ENCODE results near the gene FXYD3. TPM values are rescaled to one million over a fixed set of nuclear protein-coding genes. Genes with fewer than 3 reads are reported as not detected.

Gene FXYD3
- polyA plus RNA-seq, 1 donor (not counting 4 experiments of a cell fraction or from before 2014, with no cell fraction given), result 851 TPM

DNA sequence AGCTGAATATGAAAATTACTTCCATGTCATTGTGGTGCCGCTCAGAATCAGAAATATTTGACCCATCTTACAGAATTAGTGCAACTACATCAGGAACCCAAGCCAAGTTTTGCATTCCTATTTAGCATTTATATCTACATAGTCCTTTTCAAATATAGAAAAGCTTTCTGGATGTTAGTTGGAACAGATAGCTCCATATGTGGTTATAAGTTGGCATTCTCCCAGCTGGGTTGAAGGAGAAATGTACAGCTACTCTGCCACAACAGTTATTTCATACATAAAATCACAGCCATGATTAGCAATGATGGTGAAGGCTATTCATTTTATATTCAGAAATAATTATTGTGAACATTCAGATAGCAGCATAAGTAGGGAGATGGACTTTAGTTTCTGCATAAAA, 45.9 kb upstream of the FXYD3 start:
- Histone ChIP-seq H3K4me3 (ENCODE audit: control insufficient read depth in 2 of 3, extremely low read depth in 1 of 3, insufficient read depth in 2 of 3, low read depth in 1 of 3, low read length in 3 of 3) (no peak overlapping the region), H3K27me3 (ENCODE audit: control insufficient read depth, extremely low read depth, insufficient read depth, low read length) (no peaks in the 10 kb centered on the region), H3K79me2 (ENCODE audit: control insufficient read depth, insufficient read depth, low read length) (no peaks in the 10 kb centered on the region), H3K9me3 (ENCODE audit: control insufficient read depth, low read depth, low read length) (peaks cover 4% of the 10 kb centered on the region), H3K36me3 (ENCODE audit: control insufficient read depth in 2 of 2, extremely low read depth in 1 of 2, insufficient read depth in 2 of 2, low read length in 2 of 2) (no peaks in the 10 kb centered on the region), H3K4me2 (ENCODE audit: control insufficient read depth, extremely low read depth, insufficient read depth, low read depth, low read length) (no peak overlapping the region), H3K9ac (ENCODE audit: control insufficient read depth, extremely low read depth, insufficient read depth, low read length) (no peak overlapping the region), H2AFZ (ENCODE audit: control insufficient read depth, low read length) (no peak overlapping the region), H3K4me1 (ENCODE audit: control insufficient read depth, extremely low read depth, insufficient read depth, low read length) (peaks cover 5% of the 10 kb centered on the region), H3K27ac (ENCODE audit: control insufficient read depth, insufficient read depth, low read length) (no peak overlapping the region), H3K9me1 (ENCODE audit: control insufficient read depth, extremely low read depth, insufficient read depth, low read length) (no peaks in the 10 kb centered on the region), H4K20me1 (ENCODE audit: control insufficient read depth, extremely low read depth, insufficient read depth, low read length) (no peaks in the 10 kb centered on the region)
- TF ChIP-seq, protein P1, sequence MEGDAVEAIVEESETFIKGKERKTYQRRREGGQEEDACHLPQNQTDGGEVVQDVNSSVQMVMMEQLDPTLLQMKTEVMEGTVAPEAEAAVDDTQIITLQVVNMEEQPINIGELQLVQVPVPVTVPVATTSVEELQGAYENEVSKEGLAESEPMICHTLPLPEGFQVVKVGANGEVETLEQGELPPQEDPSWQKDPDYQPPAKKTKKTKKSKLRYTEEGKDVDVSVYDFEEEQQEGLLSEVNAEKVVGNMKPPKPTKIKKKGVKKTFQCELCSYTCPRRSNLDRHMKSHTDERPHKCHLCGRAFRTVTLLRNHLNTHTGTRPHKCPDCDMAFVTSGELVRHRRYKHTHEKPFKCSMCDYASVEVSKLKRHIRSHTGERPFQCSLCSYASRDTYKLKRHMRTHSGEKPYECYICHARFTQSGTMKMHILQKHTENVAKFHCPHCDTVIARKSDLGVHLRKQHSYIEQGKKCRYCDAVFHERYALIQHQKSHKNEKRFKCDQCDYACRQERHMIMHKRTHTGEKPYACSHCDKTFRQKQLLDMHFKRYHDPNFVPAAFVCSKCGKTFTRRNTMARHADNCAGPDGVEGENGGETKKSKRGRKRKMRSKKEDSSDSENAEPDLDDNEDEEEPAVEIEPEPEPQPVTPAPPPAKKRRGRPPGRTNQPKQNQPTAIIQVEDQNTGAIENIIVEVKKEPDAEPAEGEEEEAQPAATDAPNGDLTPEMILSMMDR (optimal IDR thresholded peaks at IDR 0.05 in 1 of 3, IDR thresholded peaks at IDR 0.05 in 1 of 3, conservative IDR thresholded peaks at IDR 0.05 in 1 of 3; ENCODE audit: extremely low read depth in 1 of 3, insufficient read depth in 2 of 3, low read length in 3 of 3), result no peak
- no peak for TF ChIP-seq EZH2 (IDR thresholded peaks at IDR 0.05; ENCODE audit: low read length)
- DNase-seq (ENCODE audit: low read depth, low spot score), result no peak
- no peak for FAIRE-seq
- dilution Hi-C loops (cut with MboI; ENCODE audit: extremely low pct_ligation_motif_present, low sequenced_read_pairs), result no loop called here

DNA sequence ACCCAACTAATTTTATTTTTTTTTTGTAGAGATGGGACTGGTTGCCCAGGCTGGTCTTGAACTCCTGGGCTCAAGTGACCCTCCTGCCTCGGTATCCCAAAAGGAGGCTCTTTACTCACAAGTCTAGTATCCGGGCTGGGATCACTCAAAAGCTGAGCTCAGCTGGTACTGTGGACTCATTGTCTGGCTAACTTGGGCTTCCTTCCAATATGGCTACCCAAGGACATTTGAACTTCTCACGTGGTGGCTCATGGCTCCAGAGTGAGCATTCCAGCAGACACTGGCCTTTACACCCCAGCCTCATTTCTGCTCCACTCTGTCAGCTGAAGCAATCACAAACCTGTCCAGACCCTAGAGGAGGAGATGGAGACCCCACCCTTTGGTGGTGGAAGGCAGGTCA, 45.2 kb upstream of the FXYD3 start:
- dilution Hi-C loops (cut with MboI; ENCODE audit: extremely low pct_ligation_motif_present, low sequenced_read_pairs), result no loop called here
- FAIRE-seq, result no peak

More for the DNA sequence above, 45.2 kb upstream of the FXYD3 start:
- H3K4me2 ChIP-seq (ENCODE audit: control insufficient read depth, extremely low read depth, insufficient read depth, low read depth, low read length), result no peak overlapping the region
- H4K20me1 ChIP-seq (ENCODE audit: control insufficient read depth, extremely low read depth, insufficient read depth, low read length), result no peaks in the 10 kb centered on the region
- no peak for DNase-seq (ENCODE audit: low read depth, low spot score)
- H3K4me1 ChIP-seq (ENCODE audit: control insufficient read depth, extremely low read depth, insufficient read depth, low read length), result peaks cover 5% of the 10 kb centered on the region
- H3K9me3 ChIP-seq (ENCODE audit: control insufficient read depth, low read depth, low read length), result peaks cover 4% of the 10 kb centered on the region
- no peak overlapping the region for H2AFZ ChIP-seq (ENCODE audit: control insufficient read depth, low read length)
- no peaks in the 10 kb centered on the region for H3K36me3 ChIP-seq (ENCODE audit: control insufficient read depth in 2 of 2, extremely low read depth in 1 of 2, insufficient read depth in 2 of 2, low read length in 2 of 2)
- no peak overlapping the region for H3K4me3 ChIP-seq (ENCODE audit: control insufficient read depth in 2 of 3, extremely low read depth in 1 of 3, insufficient read depth in 2 of 3, low read depth in 1 of 3, low read length in 3 of 3)
- TF ChIP-seq, protein P1 (optimal IDR thresholded peaks at IDR 0.05 in 1 of 3, IDR thresholded peaks at IDR 0.05 in 1 of 3, conservative IDR thresholded peaks at IDR 0.05 in 1 of 3; ENCODE audit: extremely low read depth in 1 of 3, insufficient read depth in 2 of 3, low read length in 3 of 3), result no peak
- TF ChIP-seq EZH2 (IDR thresholded peaks at IDR 0.05; ENCODE audit: low read length), result no peak
- no peak overlapping the region for H3K27ac ChIP-seq (ENCODE audit: control insufficient read depth, insufficient read depth, low read length)
- H3K79me2 ChIP-seq (ENCODE audit: control insufficient read depth, insufficient read depth, low read length), result no peaks in the 10 kb centered on the region
- no peaks in the 10 kb centered on the region for H3K27me3 ChIP-seq (ENCODE audit: control insufficient read depth, extremely low read depth, insufficient read depth, low read length)
- no peak overlapping the region for H3K9ac ChIP-seq (ENCODE audit: control insufficient read depth, extremely low read depth, insufficient read depth, low read length)
- no peaks in the 10 kb centered on the region for H3K9me1 ChIP-seq (ENCODE audit: control insufficient read depth, extremely low read depth, insufficient read depth, low read length)

Data from keratinocyte (primary cell).